Stomach (tissue), 4 donors: ENCODE measurements around the gene C2CD4C.

ENCODE experiments used
- POLR2A ChIP-seq, 4 donors: fragments of 450-650 bp; IDR thresholded peaks; one replicate each; pipeline ENCODE4 v1.6.1; 2016; ENCODE audit warnings: antibody characterized with exemption in 4 of 4, control low read depth in 2 of 4, mild to moderate bottlenecking in 1 of 4, moderate library complexity in 1 of 4
- POLR2AphosphoS5 ChIP-seq, 3 donors: sonication (generic); formaldehyde crosslinking; IDR thresholded peaks; one replicate each; pipeline ENCODE4 v1.6.1; 2016; ENCODE audit warnings: antibody characterized with exemption in 3 of 3
- TF ChIP-seq, protein P1 (sequence below), 7 experiments: fragments of 450-650 bp in 4 of 7; fragments of 200-600 bp in 3 of 7; sonication (generic) in 3 of 7; IDR thresholded peaks; one replicate each; pipeline ENCODE4 v1.5.1; 2016 to 2019; ENCODE audit warnings: antibody characterized with exemption in 7 of 7, control low read depth in 2 of 7, mild to moderate bottlenecking in 1 of 7

- TF ChIP-seq, protein P1, sequence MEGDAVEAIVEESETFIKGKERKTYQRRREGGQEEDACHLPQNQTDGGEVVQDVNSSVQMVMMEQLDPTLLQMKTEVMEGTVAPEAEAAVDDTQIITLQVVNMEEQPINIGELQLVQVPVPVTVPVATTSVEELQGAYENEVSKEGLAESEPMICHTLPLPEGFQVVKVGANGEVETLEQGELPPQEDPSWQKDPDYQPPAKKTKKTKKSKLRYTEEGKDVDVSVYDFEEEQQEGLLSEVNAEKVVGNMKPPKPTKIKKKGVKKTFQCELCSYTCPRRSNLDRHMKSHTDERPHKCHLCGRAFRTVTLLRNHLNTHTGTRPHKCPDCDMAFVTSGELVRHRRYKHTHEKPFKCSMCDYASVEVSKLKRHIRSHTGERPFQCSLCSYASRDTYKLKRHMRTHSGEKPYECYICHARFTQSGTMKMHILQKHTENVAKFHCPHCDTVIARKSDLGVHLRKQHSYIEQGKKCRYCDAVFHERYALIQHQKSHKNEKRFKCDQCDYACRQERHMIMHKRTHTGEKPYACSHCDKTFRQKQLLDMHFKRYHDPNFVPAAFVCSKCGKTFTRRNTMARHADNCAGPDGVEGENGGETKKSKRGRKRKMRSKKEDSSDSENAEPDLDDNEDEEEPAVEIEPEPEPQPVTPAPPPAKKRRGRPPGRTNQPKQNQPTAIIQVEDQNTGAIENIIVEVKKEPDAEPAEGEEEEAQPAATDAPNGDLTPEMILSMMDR (IDR thresholded peaks at IDR 0.05): no peak
- TF ChIP-seq POLR2A (IDR thresholded peaks at IDR 0.05): no peak
- TF ChIP-seq POLR2AphosphoS5 (IDR thresholded peaks at IDR 0.05): no peak
Measured at GRCh38 chr19:444677-445210, 35.8 kb upstream of the C2CD4C start.
